ENCODE data around the gene GPD2.
"Not testable (repeated sequence)": the region's sequence is repeated elsewhere in the genome, so short reads cannot be mapped to it uniquely, and the experiment has no call there.

The GPD2 gene

DNA sequence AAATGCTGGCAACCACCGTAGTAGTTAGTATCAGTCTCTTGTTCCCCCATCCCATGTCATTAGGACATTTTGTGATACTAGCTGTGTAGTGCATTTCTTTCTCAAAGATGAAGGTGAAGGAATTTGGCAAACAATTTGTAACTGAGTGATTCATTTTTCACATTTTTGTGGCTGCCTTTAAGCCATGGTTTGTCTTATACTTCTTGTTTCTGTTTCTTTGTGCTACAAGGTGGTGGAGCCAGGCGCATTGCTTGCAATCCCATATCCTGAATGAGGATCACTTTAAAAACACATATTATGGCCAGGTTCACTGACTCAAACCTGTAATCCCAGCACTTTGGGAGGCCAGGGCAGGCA is 40.6 kb downstream of the GPD2 start:
- DNase-seq = no peak

DNA sequence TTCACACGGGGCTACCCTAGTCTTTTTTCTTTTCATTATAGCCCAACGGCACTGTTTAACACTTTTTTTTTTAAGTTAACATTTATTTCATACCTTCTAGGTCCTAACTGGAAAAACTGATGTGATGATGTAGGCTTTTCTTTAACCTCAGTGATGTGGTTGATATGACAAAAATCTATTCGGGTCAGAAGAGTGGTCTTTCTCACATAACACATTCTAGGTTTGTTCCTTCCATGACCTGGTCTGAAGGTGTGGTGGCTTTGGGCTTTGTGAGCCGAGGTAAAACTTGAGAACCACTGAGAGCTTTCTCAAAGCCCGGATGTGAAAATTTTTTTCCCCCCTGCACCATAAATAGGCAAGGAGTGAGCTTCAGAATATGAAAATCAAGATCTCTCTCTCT is 44.2 kb downstream of the GPD2 start:
- no peak for DNase-seq

DNA sequence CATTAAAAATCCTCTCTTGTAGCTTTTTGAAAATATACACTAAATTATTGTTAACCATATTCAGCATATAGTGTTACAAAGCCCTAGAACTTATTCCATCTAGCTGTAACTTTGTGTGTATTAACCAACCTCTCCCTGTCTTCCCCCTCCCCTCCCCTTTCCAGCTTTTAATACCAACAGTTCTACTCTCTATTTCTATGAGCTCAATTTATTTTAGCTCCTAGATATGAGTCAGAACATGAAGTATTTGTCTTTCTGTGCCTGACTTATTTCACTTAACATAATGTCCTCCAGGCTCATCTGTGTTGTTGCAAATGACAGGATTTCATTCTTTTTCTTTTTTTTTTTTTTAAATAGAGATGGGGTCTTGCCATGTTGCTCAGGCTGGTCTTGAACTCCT is 45.1 kb downstream of the GPD2 start:
- DNase-seq = no peak

DNA sequence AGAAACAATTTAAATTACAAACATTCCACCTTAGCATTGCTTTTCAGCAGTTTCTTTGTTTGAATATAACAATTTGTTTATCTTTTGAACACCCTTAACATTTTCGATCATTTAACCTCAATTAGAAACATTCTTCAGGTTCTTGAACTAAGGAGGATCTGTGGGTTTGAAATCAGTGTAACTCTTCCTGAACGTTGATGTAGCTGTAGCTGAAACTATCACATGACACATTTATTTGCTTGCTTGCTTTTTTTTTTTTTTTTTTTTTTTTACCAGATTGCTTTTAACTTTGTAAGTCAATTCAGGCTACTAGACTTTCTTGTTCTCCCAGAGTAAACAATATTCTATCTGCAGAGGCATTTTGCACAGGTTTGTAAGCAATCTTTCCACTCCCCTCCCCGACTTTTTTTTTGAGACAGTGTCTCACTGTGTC is 47.6 kb downstream of the GPD2 start:
- no peak for DNase-seq

DNA sequence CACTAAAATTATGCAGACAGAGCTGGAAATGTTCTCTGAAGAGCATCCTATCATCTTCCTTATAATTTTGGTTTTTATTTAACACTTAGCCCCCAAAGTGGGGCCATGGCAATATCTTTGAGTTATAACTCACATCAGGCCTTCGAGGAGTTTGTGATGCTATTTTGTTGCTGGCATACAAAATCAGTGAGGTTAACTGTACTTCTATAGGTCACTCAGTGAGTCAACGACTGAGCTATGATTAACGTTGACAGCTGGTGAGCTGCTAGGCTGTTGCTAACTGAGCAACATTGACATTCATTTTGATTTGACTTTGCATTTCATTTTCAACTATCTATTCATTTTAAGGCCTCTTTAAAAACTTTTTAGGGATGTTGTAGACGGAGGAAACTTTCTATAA is 50.0 kb downstream of the GPD2 start:
- DNase-seq = no peak

DNA sequence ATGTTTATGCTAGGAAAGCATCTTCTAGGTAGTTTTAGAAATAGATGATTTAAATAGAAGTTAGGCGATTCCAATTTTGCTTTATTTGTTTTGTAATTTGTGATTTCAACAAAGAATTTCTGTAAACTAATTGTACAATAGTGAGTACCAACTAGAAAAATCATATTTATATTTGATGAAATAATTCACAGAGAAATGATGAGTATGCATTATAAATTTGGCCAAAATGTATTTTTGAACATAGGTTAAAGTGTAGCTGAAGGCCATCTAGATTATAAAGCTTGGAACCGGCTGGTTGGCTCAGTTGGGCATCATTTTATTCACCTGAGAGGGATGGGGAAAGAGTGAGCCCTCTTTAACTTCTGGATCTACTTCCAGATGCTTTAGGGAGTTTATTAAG is 50.4 kb downstream of the GPD2 start:
- DNase-seq = no peak

DNA sequence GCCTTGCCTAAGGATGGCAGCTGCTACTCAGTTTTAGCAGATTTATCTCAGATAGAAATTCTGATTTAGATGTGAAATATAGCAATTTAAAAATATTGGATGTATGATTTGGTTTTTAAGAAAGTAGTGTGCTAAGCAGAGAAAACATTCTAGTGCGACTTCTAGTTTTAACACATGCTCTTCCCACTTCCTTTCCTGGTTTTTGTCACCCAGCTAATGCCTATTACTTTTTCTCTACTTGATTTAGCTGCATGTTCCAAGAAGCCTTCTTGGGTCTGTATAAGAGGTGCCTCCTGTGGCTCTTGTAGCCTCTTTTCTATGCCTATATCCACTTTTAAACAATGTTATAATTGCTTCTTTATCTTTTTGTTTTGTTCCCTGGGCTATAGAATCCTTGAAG is 53.0 kb downstream of the GPD2 start:
- no peak for DNase-seq

DNA sequence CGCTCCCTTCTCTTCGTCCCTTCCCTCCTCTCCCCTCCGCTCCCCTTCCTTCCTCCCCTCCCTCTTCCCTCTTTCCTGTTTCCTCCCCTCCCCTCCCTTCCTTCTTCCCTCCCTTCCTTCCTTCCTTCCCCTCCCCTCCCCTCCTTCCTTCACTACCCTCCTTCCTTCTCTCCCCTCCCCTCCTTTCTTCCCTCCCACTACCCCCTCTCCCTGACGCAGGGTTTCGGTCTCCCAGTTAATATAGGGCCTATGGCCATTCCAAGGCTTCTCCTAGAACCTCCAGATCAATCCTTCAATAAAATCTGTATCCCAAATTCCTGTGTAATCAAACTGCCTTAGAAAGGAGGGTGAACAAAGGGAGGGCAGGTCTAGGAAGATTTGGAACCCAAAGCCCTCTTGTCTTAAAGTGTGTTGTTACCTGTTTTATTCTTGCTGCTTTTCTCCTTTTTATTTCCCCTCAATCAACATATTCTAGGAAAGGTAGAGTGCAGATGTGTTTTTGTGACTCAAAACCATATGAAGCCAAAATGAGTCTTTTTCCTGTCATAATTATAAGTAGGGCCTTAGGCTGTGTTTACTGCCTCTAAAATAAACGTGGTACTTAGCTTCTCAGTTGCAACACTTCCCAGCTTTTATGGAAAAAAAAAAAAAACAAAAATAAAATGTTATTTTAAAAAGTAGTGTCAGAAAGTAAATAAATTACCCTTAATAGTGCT is 53.7 kb downstream of the GPD2 start:
- no peak for DNase-seq

DNA sequence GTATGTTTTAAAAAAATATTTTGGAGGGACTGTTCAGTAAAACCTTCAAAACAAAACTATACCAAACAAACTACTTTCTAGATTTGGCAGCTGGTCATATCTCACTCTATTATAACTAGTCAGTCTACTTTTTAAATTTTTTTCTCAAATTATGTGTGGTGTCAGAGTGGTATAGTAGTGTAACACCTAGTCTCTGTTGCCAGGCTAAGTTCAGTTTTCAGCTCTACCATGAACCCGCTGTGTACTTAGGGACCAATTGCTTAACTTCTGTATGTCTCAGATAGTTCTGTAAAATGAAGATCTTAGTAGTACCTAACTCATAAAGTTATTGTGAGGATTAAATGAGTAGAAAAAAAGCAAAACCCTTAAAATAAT is 54.3 kb downstream of the GPD2 start:
- DNase-seq = no peak

DNA sequence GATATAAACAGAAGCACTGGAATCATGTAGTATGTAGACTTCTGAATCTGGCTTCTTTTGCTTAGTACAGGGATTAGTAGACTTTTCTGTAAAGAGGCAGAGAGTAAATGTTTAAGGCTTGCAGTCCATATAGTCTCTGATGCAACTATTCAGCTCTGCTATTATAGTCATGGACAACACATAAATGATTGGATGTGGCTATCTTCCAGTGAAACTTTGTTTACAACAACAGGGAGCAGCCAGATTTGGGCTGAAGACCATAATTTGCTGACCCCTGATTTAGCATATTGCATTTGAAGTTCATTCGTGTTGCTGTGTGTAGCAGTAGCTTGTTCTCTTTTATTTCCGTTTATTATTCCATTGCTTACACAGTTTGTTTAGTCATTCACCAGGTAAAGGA is 55.0 kb downstream of the GPD2 start:
- no peak for DNase-seq

DNA sequence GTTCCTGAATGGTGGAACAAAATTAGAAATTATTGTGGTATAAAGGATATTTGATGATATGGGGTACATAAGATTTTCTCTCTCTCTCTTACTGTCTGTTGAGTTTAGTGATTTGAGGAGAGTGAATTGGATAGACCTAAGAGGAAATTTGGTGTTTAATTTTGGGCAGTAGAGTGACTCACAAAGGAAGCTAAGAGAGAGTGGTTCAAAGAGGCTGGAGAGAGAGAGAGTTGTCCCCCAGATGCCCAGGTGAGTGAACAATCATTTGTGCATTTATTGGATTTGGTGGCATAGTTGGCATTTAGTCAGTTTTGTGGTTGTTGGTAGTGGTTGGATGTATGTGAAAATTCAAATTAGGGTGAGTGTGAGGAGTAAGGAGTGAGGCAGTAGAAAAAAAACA is 56.8 kb downstream of the GPD2 start:
- no peak for DNase-seq

DNA sequence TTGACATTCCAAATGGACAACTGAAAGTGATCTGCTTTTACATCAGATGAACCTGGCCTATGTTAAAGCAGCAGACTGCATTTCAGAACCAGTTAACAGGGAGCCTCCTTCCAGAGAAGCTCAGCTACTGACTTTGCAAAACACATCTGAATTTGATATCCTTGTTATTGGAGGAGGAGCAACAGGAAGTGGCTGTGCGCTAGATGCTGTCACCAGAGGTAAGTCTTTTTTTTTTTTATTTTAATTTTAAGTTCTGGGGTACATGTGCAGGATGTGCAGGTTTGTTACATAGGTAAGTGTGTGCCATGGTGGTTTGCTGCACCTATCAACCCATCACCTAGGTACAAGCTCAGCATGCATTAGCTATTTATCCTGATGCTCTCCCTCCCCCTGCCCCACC is 59.8 kb downstream of the GPD2 start:
- not testable (repeated sequence) for DNase-seq

DNA sequence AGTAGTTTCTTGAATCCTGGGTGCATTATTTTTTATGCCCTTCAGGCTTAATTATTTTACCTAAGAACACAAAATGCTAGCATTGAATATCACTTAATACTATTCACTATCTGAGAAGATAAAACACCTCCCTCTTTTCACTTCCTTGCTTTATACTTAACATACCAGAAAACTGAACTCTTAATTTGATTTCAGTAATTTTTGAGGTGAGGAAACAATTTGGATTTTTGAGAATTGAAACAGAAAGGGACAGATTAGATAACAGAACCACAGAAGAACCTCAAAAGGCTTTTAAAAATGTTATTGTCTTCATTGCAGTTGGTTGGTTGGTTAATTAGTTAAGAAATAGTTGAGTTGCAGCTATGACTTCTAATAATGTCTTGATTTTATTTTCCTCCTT is 69.5 kb downstream of the GPD2 start:
- DNase-seq = no peak

DNA sequence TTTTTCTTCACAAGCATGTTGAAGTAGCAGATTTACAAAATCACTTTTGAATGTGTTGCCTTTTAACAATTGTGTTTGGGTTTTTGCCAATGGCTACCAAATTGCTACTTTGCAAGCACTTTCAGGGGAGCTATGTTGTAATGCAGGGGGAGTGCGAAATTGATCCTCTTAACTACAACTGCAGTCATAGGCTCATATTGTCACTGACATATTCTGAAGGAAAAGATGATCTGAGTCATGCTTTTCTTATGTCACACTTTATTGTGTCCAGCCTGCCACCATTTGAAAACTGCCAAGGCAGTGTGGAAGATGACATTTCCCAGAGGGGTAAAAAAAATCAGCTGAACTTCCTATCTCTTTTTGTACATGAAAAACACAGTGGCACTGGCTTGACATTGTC is 74.9 kb downstream of the GPD2 start:
- no peak for DNase-seq

DNA sequence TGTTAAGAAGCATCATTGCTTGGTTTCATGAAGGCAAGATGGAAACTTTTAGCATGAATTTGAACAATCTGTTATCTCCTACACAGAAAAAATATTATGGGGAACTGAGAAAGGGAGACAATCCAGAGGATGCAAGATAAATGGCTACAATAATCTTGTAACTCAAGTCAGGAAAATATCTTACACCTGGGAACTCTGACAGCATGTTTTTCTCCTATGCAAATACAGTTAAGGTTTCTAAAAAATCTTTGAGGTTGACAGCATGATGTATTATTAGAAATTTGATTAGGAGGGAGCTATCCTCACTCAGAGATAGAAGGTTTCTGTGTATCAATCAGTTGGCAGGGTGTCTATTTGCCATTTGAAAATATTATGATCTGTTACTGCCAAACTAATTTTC is 75.6 kb downstream of the GPD2 start:
- no peak for DNase-seq

DNA sequence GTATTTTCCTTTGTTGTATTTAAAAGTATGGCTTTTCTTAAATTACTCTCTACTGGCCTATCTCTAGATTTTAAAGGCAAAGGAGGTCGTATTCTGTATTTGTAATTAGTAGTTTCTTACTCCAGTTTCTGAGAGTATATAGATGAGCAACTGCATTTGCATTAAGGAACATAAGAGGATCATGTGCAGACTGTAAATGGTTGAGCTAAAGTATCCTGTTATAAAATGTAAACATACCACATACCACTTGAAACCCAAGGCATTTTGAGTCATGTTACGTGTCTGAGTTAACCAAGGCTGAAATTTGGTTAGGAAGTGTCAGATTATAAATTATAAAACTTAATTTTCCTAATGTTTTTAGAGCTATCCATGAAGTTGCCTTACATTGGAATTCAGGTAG is 76.3 kb downstream of the GPD2 start:
- DNase-seq = no peak

DNA sequence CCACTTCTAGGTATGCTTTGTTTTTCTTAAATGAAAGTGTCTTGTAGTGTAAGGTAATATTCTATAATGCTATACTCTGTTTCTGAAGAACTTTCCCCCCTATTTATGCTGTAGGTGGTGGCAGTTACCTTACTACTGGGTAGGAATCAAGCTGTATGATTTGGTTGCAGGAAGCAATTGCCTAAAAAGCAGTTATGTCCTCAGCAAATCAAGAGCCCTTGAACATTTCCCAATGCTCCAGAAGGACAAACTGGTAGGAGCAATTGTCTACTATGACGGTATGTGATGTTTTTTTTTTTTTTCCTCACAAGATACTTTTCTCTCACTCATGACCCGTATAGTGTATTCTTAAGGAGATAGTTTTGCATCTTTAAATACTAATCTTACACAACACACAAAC is 77.0 kb downstream of the GPD2 start:
- no peak for DNase-seq

DNA sequence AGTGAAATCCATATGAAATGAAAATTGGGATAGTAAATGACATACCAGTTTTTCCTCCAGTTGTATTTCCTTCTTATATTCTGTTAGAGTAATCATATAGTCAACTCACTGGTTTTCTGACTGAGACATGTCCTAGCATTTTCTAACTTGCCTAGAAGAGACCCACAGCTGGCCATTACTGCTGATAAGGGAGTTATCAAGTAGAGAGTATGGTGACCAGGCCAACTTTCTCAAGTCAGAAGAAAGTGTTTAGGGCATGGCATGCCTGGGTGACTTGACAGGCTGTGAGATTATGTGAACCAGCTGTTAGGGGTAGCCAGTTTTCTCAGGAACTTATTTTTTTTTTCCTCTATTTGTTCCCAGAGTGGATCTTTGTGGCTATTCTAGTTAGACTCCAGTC is 81.2 kb downstream of the GPD2 start:
- DNase-seq = no peak

DNA sequence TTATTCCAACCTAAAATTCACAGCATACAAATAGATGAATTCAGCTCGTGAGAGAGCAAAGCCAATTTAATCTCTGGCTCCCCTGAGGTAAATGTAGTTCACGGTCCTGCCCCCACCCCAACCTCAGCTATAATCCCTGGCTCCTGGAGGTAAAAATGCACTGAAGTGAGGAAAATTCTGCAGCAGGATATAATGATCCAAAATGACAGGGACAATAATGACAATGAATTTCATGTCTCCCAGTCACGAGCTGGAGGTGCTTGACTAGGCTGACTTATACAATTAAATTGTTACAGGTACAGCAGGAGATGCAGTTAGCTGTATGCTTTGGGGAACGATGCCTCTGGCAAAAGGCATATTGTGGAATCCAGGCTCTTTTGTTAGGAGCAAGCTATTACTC is 82.0 kb downstream of the GPD2 start:
- no peak for DNase-seq

DNA sequence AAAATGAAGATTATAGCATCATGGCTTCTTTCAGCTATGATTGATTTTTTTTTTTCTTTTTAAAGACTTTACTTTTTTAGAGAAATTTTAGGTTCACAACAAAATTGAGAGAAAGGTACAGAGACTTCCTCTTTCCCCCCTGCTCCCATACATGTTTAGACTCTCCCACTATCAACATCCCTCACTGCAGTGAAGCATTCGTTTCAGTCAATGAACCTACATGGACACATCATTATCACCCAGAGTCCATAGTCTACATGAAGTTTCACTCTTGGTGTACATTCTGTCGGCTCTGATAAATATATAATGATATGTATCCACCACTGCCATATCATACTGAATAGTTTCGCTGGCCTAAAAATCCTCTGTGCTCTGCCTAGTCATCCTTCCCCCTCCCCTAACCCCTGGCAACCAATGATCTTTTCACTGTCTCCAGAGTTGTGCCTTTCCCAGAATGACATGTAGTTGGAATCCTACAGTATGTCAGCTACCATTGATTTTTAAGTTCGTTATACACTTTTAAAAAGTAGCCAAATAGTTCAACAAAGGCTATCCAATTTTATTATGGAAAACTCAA is 86.8 kb downstream of the GPD2 start:
- DNase-seq = no peak

DNA sequence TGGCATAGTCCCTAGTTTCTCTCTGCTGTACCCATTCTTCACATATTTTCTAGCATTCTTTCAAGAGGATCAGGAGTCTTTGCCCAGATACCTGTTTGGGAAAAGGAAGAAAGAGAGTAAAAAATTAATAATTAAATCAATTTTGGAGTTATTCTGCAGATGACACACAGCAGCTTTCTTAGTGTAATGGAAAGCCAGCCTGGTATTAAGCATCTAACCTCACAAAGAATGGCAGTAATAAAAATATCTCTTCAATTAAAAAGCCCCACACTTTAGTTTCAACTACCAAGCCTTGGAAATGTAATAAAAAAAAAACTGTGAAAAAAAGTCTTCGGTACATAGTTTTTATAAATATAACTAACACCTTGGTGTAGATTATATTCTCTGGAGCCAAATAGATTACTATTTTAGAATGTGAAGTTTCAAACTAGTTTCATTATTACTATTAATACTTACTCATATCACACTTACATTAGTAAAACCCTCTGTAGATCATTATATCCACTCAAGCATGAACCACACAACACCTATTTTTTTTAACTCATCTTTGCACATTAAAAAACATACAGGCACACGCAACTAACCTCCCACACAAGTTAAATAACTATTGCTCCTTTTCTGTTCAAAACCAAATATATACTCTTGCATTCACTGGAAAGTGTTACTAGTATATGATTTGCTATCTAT is 90.9 kb downstream of the GPD2 start:
- DNase-seq = no peak

DNA sequence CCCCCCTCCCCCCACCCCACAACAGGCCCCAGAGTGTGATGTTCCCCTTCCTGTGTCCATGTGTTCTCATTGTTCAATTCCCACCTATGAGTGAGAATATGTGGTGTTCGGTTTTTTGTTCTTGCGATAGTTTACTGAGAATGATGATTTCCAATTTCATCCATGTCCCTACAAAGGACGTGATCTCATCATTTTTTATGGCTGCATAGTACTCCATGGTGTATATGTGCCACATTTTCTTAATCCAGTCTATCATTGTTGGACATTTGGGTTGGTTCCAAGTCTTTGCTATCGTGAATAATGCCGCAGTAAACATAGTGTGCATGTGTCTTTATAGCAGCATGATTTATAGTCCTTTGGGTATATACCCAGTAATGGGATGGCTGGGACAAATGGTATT is 92.4 kb downstream of the GPD2 start:
- DNase-seq = not testable (repeated sequence)

DNA sequence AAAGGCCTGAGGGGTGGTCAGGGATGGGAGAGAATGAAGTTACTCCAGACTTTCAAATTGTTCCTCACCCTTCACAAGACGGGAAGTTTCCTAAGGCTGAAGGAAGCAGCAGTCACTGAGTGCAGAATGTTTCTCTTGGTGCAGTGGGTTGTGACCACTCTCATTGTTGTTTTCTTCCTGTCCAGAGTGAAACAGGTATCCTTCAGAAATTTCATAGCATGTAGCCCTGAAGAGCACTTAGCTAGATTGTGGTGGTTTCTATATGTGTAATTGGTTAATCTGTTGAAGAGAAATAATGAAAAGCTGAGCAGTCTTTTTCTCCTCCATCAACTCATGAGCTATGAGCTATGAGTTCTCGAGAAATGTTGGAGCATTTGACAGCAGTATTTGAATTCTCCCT is 96.8 kb downstream of the GPD2 start:
- no peak for DNase-seq

DNA sequence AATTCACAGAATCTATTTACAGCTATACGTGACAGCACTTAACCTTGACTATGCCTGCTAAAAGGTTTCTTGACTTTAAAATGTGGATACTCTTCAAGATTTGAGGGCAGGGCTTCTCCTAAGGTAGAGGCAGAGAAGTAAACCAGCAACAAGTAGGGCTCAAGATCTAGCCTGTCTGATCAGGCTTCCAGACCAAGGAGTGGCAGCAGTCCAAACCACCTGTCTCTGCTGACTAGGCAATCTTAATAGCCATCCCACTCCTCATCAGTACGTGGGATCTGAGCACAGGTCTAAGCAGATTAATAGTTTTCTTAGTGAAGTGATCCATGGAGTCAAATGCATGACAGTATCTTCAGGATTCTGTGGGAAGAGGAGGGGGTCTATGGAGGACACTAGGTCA is 100.4 kb downstream of the GPD2 start:
- DNase-seq = no peak

DNA sequence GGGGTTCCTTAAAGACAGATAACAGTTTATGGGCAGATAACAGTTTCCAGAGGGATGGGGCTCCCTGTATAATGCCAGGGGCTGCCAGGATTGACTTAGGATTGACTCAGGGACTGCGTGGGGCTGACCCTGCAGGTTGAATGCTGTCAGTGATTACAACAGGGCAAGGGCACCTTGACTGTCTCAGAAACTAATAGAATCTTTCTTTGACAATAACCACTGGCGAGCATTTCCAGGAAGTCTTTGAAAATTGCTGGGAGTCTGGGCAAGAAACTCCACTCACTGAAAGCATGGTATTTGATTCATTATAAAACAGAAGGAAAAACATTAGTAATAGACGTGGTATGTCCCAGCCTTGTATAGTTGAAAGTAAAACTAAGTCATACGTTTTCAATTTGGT is 101.0 kb downstream of the GPD2 start:
- DNase-seq = no peak
